Activated T-helper 1 cell treated with anti-CD3 and anti-CD28 coated beads, Interleukin-2, amount 50 U/mL, for 16 hours (primary cell): ENCODE data around the gene PKM.

Source experiments
- DNase-seq, 2 donors: peaks; one replicate each; pipeline ENCODE4 v3.0.0-alpha.2; 2020; ENCODE audit warnings: low read depth in 1 of 2, low spot score in 1 of 2

The PKM gene

DNA sequence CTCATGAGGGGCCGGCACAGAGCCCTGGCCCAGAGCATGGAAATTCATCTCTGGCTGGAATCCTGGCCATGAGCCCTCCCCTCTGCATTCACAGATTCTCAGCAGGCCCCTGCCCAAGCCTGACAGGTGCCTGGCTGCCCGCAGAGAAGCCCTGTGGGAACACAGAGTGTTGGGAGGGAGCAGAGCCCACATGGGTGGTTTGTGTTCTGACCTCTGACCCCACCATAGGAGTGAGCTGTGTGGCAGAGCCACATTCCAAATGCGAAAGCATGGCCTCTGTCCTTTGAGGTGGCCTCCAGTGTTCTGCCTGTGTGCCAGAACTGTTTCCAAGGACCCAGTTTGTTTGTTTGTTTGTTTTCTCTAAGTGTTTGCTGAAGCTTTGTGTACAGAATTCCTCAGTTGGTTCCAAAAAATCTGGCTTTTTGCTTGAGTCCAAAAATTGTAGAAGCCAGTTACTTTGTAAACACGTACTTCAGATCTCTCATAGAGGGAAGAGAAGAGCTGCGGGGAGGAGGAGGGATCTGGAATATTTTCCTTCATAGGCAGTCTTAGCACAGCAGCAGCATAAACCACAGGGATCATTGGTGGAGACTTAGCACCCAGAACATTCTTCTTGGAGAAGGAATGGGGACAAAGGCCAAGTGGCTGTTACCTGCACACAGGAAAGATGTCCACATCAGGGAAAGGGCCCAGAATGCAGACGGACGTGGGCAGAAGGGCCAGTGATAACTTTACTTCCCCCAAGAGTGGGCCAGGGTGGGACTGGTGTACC lies 69.4 kb downstream of the PKM start:
- no peak for DNase-seq

DNA sequence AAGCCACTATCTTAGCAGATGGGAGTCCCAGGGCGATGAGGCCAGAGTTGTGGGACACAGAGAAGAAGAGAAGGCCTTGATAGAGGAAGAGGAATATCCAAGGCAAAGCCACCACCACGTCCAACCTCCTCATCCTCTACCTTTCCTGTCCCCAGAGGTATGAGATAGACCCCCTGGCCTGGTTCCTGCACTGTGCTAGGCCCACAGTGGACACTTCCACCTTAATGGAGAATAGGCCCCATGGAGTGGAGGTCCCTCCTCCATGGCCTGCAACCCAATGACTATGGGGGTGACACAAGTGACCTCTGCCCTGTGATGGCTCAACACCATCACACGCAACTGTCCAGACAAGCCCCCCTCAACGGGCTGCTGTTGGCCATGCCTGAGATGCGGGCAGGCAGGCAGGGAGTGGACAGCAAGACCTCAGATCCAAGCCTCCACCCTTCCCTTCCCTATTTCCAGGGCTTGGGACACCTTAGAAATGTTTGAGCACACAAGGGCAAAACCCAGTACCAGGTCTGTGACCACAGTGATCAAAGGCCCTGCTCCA lies 70.2 kb downstream of the PKM start:
- DNase-seq: no peak

DNA sequence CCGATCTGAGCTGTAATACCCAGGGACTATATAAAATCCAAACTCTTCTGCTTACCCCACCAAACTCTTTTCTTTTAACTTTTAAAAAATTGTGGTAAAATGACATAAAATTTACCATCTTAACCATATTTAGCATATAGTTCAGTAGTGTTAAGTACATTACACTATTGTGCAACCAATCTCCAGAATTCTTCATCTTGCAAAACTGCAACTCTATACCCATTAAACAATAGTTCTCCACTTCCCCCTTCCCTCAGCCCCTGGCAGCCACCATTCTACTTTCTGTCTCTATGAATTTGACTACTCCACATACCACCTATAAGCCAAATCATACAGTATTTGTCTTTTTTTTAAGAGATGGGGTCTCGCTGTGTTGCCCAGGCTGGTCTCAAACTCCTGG lies 74.1 kb downstream of the PKM start:
- DNase-seq: no peak

DNA sequence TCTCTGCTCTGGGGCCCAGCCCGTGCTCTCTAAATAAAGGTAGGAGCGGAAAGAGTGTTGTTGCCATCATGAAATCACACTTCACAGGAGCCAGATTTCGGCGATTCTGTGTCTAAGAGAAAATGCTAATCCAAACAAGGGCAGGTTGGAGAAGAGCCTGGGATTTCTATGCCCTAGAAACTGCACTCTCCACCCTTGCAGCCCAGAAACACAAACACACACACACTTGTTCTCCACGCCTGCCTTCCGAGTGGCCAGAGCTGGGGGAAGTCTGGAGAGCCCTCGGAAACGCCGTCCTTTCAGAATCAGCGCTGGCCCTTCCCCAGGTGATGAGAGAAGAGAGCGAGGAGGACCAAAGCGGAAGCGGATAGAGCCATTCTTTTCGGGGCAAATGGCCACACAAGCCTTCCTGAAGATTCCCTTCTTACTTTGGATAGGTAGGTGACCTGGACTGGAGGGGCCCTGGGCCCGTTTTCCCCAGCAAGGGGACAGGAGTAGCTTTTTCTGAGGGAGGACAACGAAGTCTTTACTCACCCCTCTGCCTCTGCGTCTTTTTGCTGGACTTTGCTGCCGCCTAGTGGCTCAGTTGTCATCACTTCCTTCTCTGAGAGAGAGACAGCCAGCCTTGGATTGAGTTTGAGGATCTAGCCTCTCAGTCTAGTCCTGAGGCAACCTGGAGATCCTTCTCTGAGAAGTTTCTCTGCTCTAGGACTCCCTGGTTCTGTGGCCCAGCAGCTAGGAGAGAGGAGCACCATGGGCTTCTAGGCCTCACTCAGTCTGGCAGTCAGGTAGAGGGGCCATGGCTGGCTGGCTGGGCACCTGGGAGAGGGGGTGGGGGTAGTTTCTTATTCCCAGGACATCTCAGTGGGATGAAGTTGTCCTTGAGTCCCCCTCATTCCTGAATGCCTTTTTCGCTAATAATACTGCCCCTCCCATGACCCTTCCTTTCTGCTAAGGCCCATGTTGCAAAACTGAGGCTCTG lies 75.1 kb downstream of the PKM start:
- peak; percentile 61 to 70 for DNase-seq

DNA sequence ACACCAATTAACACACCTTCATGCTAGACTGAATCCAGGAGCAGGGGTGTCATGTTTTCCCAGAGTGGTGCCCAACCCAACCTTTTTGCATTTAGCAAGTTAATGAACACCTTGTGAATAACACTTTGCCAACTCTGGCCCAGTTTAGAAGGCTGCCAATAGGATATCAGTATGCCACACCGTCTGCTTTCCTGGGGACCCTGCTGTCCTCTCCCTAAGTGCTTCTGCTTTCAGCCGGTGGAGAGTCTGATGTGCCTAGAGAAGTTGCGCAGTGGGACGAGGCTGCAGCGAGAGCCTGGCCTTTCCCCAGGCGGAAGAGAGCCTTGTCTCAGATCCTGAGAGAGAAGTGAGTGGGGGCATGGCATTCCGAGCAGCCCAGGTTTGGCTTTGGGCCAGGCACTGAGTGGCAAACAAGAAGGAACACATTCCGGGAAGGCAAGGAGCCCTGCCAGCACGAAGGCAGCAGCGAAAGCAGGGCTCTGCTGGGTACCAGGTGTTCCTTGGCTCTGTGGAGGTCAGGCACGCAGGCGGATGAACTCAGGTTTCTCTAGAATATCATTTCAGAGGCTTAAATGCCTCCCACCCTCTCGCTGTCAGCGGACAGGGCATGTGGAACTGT lies 75.9 kb downstream of the PKM start:
- DNase-seq: no peak

DNA sequence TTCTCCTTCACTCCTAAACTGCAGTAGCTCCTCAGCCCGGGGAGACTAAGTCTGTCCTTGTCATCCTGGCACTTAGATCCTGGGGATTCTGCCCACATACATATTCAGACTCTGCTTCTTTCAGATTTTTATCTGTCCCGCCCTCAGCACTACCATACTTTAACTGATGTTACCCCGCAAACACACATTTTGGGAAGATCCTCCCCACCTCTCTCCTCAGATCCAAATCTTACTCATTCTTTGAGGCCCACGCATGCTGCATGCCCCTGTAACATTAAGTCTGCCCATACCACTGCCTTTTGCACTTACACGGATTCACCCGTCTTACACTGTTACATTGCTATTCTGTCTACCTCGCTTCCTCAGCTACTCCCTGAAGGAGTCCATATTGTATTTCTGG lies 76.7 kb downstream of the PKM start:
- DNase-seq: no peak

DNA sequence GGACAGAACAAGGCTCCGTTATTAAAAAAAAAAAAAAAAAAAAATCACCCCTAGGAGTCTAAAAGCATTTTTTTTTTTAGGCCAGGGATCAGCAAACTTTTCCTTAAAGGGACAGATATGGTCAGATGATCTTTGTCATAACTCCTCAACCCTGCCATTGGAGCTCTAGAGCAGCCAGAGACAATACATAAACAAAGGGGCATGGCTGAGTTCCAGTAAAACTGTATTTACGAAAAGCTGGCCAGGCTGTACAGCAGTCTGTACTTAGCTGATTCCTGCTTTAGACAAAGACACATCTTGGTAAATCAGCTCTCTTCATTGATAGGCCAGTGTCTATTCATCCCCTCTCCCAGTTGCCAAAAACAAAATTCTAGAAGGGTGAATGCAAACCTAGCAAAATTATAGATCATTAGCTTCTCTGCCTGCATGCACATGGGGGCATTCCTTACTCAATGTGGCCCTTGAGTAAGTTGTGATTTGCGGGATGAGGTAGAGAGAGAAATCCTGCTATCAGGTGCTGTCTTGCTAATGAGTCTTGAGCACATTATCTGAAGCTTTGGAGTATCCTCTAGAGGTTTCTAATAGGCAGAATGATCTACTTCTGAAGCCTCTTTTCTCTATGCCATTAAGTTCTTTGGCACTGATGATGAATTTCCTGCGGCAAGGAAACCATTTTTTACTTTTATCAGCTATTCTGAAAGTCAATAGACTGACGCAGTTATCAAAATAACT lies 77.6 kb downstream of the PKM start:
- DNase-seq: no peak
